Effector memory CD4-positive, alpha-beta T cell (primary cell): ENCODE results near the gene PLEKHG7.
"Not testable (repeated sequence)": the region's sequence is repeated elsewhere in the genome, so short reads cannot be mapped to it uniquely, and the experiment has no call there.

Experiments
- DNase-seq, 3 donors: peaks; one replicate each; pipeline ENCODE4 v3.0.0-alpha.2; 2020
- H3K27ac ChIP-seq: 2 replicates; pipeline ENCODE4 v1.7.0; 2013; ENCODE audit warnings: mild to moderate bottlenecking, low read length, moderate library complexity; ENCODE audit not compliant: insufficient read depth, poor library complexity, severe bottlenecking
- H3K27me3 ChIP-seq: replicated peaks from 2 replicates; pipeline ENCODE4 v1.7.0; 2013; ENCODE audit warnings: mild to moderate bottlenecking, low read length; ENCODE audit not compliant: insufficient read depth, control insufficient read depth, poor library complexity, severe bottlenecking
- H3K36me3 ChIP-seq: 2 replicates; pipeline ENCODE4 v1.7.0; 2013; ENCODE audit warnings: mild to moderate bottlenecking, low read length, moderate library complexity; ENCODE audit not compliant: control insufficient read depth, insufficient read depth
- H3K4me1 ChIP-seq: 2 replicates; pipeline ENCODE4 v1.7.0; 2013; ENCODE audit warnings: low read length, mild to moderate bottlenecking; ENCODE audit not compliant: control insufficient read depth, insufficient read depth, poor library complexity, severe bottlenecking
- H3K4me3 ChIP-seq: 2 replicates; pipeline ENCODE4 v1.7.0; 2013; ENCODE audit warnings: low read length, low read depth, mild to moderate bottlenecking; ENCODE audit not compliant: insufficient read depth, poor library complexity, severe bottlenecking
- H3K9me3 ChIP-seq: 2 replicates; pipeline ENCODE4 v1.7.0; 2013; ENCODE audit warnings: mild to moderate bottlenecking, low read length, moderate library complexity; ENCODE audit not compliant: control insufficient read depth

Gene PLEKHG7

DNA sequence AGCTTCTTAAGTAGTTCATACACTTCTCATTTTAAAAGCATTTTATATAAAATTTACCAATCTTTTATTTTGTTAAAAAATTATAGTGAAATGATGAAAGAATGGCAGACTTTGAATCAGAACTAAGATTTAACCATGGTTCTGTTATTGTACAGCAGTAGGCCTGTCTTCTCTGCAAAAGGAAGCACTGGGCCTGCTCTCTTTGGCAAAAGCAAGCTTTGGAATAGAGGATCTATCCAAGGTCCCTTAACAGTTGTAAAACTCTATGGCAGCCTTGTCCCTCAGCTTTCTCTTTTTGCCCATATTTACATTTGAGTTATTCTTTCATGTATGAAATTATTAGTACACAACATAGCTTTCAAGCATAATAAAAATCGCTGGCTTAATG is 82.8 kb downstream of the PLEKHG7 start:
- Histone ChIP-seq H3K36me3 (peaks cover 9% of the 10 kb centered on the region), H3K4me1 (no peaks in the 10 kb centered on the region), H3K27me3 (no peaks in the 10 kb centered on the region), H3K4me3 (no peak overlapping the region), H3K9me3 (no peaks in the 10 kb centered on the region), H3K27ac (no peak overlapping the region)
- no peak for DNase-seq

DNA sequence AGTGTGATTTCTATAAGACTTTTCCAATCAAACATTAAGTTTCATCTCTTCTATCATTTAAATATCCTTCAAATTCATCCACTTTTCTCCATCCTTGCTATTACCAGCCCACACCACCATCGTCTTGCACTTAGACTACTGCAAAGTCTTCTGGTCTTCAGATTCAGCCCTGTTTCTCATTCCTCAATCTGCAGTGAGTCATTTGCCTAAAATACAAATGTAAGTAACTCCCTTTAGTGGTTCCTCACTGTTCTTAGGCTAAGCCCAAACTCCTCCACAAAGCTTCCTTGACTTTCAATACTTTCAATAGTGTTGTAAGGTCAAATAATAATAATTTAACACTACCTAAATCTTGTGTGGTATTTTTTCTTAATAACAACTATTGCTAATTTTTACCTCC is 83.3 kb downstream of the PLEKHG7 start:
- DNase-seq = no peak
- peaks cover 7% of the 10 kb centered on the region for H3K36me3 ChIP-seq

DNA sequence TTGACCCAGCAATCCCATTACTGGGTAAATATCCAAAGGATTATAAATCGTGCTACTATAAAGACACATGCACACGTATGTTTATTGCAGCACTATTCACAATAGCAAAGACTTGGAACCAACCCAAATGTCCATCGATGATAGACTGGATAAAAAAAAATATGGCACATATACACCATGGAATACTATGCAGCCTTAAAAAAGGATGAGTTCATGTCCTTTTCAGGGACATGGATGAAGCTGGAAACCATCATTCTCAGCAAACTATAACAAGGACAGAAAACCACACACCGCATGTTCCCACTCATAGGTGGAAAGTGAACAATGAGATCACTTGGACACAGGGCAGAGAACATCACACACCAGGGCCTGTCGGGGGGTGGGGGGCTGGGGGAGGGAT is 91.6 kb downstream of the PLEKHG7 start:
- DNase-seq, H3K27ac ChIP-seq, H3K27me3 ChIP-seq, H3K9me3 ChIP-seq, H3K4me3 ChIP-seq, H3K4me1 ChIP-seq: not testable (repeated sequence)
- peaks cover 11% of the 10 kb centered on the region for H3K36me3 ChIP-seq

More for the DNA sequence above, 83.3 kb downstream of the PLEKHG7 start:
- H3K4me1 ChIP-seq = no peaks in the 10 kb centered on the region
- H3K9me3 ChIP-seq = no peaks in the 10 kb centered on the region
- no peak overlapping the region for H3K27ac ChIP-seq
- no peaks in the 10 kb centered on the region for H3K27me3 ChIP-seq
- H3K4me3 ChIP-seq = no peak overlapping the region

DNA sequence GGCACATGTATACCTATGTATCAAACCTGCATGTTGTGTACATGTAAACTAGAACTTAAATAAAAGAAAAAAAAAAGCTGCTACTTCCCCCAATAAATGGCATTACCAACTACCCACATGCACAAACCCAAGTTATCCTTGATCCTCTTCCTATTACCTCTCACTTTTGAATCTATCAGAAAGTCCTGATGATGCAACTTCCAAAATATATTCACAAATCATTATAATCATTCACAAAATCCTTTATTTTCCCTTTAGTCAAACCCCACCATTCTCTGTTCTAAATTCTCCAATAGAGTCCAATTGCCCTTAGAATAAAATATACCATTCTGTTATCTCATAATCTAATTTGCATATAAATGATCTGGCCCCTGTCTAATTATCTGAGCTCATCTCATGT is 92.0 kb downstream of the PLEKHG7 start:
- no peaks in the 10 kb centered on the region for H3K27me3 ChIP-seq
- no peaks in the 10 kb centered on the region for H3K4me1 ChIP-seq
- no peaks in the 10 kb centered on the region for H3K9me3 ChIP-seq
- H3K36me3 ChIP-seq = peaks cover 11% of the 10 kb centered on the region
- no peak overlapping the region for H3K27ac ChIP-seq
- no peak for DNase-seq
- no peak overlapping the region for H3K4me3 ChIP-seq

DNA sequence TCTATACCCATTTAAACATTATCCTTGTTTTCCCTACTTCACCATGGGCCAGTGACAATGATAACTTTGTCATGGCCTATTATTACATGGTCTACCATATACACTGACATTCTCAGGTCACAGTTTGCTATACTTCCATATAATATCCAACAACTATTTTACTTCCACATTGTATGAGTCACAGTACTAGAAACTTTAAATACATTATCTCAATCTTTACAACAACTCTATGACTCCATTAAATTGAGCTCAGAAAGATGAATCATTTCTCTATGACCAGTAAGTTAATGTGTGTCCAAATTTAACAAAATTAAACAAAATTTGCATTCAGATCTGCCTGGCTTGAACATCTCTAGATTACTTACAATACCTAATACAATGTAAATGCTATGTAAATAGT is 93.9 kb downstream of the PLEKHG7 start:
- H3K4me3 ChIP-seq = no peak overlapping the region
- no peaks in the 10 kb centered on the region for H3K27me3 ChIP-seq
- no peaks in the 10 kb centered on the region for H3K4me1 ChIP-seq
- DNase-seq = no peak
- H3K36me3 ChIP-seq = peaks cover 17% of the 10 kb centered on the region
- H3K27ac ChIP-seq = no peak overlapping the region
- H3K9me3 ChIP-seq = no peaks in the 10 kb centered on the region

DNA sequence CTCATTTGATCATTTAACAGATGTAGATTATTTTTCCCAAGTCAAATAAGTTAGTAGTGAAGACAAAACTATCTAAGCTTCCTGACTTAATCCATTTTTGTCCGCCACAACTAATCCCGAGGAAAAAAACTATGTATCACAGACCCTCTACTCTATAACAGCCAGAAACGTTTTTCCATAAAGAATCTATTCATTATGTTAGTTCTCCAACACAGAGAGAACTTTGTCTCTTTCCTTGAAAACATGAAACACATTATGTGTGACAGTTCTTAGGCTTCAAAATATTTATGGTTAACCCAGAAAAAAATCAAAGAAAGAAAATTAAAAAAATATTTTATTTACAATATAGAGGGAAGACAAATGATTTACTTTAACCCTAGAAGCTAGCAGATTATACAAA is 100.1 kb downstream of the PLEKHG7 start:
- Histone ChIP-seq H3K27me3 (no peaks in the 10 kb centered on the region), H3K4me3 (no peak overlapping the region), H3K36me3 (peaks cover 16% of the 10 kb centered on the region), H3K27ac (no peak overlapping the region), H3K9me3 (no peaks in the 10 kb centered on the region), H3K4me1 (no peaks in the 10 kb centered on the region)
- DNase-seq = no peak

DNA sequence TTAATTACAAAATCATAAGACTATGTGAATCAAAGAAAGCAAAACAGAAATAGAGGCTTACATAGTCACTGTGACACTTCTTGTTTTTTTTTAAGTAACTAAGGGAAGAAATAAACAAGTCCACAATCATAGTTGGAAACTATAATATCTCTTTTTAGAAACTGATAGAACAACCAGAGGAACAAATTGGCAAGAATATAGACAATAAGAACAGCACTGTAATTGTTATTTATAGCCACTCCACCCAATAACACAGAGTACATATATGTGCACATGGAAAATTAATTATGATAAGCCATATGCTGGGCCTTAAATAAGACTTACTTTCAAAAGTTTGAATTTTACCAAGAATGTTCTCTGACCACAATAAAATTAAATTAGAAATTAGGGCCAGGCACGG is 101.1 kb downstream of the PLEKHG7 start:
- DNase-seq = no peak
- Histone ChIP-seq H3K9me3 (no peaks in the 10 kb centered on the region), H3K27me3 (no peaks in the 10 kb centered on the region), H3K27ac (no peak overlapping the region), H3K36me3 (peaks cover 18% of the 10 kb centered on the region), H3K4me3 (no peak overlapping the region), H3K4me1 (no peaks in the 10 kb centered on the region)

DNA sequence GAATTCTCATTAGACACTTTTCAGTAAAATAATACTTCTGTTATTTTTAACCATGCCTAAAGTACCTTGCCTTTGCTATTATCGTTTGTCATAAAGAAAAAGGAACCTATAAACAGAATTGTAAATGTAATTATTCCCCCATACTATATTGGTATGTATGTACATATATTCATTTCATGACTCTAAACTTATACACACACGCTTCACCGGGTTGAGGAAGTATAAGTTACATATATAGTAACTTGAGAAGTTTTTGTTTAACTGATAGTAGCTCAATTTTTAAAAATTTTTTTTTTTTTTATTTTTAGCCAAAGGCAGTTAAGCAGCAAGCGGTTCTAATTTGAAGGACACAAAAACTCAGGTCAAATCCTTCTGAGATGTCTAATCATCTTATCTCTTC is 107.6 kb downstream of the PLEKHG7 start:
- Histone ChIP-seq H3K36me3 (peaks cover 12% of the 10 kb centered on the region), H3K9me3 (no peaks in the 10 kb centered on the region), H3K4me1 (no peaks in the 10 kb centered on the region), H3K27ac (no peak overlapping the region), H3K4me3 (no peak overlapping the region), H3K27me3 (no peaks in the 10 kb centered on the region)
- no peak for DNase-seq

DNA sequence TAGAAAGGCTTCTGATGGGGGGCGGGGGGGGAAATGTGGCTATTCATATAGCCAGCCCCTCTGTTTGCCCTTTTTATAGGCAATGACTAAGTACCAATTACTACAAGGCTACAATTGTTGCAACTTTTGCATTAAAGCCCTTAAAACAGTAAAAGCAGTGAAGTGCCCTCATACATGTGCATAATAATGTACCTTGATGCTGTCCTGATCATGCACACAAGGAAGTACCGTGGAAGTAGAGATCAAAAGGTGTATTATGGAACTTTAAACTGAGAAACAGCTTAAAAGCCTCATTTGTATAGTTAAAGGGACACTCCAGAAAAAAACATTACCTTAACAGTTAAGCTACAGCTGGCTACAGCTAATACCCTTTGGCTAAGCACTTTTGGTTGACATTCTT is 111.8 kb downstream of the PLEKHG7 start:
- Histone ChIP-seq H3K9me3 (no peaks in the 10 kb centered on the region), H3K4me3 (no peak overlapping the region), H3K4me1 (no peaks in the 10 kb centered on the region), H3K27ac (no peak overlapping the region), H3K36me3 (peaks cover 6% of the 10 kb centered on the region), H3K27me3 (no peaks in the 10 kb centered on the region)
- DNase-seq = no peak

DNA sequence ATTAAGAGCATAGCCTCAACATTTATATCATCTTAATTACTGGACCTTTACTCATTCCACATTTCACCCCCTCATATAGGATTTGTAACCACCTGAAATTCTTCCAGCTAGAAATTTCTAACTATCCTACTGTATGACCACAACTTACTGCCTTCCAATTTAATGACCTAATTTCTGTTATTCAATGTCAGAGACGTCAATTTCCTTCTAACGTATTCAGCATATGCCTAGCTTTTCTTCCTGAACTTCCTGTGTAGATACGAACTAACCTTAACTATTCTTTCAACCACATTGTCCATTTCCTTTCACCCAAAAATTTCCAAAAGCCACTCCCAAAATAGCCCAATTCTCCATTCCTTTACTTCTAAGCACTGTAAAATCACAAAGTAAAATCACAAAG is 118.4 kb downstream of the PLEKHG7 start:
- no peaks in the 10 kb centered on the region for H3K27me3 ChIP-seq

More for the DNA sequence above, 118.4 kb downstream of the PLEKHG7 start:
- H3K4me1 ChIP-seq = no peaks in the 10 kb centered on the region
- H3K27ac ChIP-seq = no peak overlapping the region
- no peak overlapping the region for H3K4me3 ChIP-seq
- no peak for DNase-seq
- no peaks in the 10 kb centered on the region for H3K9me3 ChIP-seq
- no peaks in the 10 kb centered on the region for H3K36me3 ChIP-seq
